SU-DHL-6 (cell line): ENCODE measurements around the gene TRMO.

Source experiments
- H2AFZ ChIP-seq: fragments of 200-600 bp; sonication (generic); 2 replicates; pipeline ENCODE4 v1.6.1; 2014; ENCODE audit warnings: low read depth, mild to moderate bottlenecking, moderate library complexity, mixed read lengths, antibody characterized with exemption, low read length; ENCODE audit not compliant: severe bottlenecking
- H3F3A ChIP-seq: fragments of 200-600 bp; shearing (Covaris generic); 2 replicates; pipeline ENCODE4 v1.6.0; 2016; ENCODE audit warnings: antibody characterized with exemption, mild to moderate bottlenecking; ENCODE audit not compliant: insufficient read depth
- H3K27ac ChIP-seq: fragments of 200-600 bp; sonication (generic); 2 replicates; pipeline ENCODE4 v1.5.1; 2016; ENCODE audit warnings: low read depth, mild to moderate bottlenecking, low read length, moderate library complexity, mixed read lengths
- H3K27me3 ChIP-seq: fragments of 200-600 bp; sonication (generic), shearing (Covaris generic); 2 replicates; pipeline ENCODE4 v1.6.0; 2014; ENCODE audit warnings: mild to moderate bottlenecking, low read length
- H3K36me3 ChIP-seq: fragments of 200-600 bp; sonication (generic); 2 replicates; pipeline ENCODE4 v1.6.1; 2014; ENCODE audit warnings: mild to moderate bottlenecking, low read length, mixed read lengths
- H3K4me2 ChIP-seq: fragments of 300-600, 200-600 bp; shearing (Covaris generic), sonication (generic); 2 replicates; pipeline ENCODE4 v1.6.0; 2014; ENCODE audit warnings: low read length, low read depth, mild to moderate bottlenecking; ENCODE audit not compliant: poor library complexity, severe bottlenecking
- H3K4me3 ChIP-seq: fragments of 200-600 bp; sonication (generic); 2 replicates; pipeline ENCODE4 v1.5.1; 2014; ENCODE audit warnings: antibody characterized with exemption, low read length, mild to moderate bottlenecking, mixed read lengths; ENCODE audit not compliant: insufficient read depth, poor library complexity, severe bottlenecking
- H3K79me2 ChIP-seq: fragments of 200-600 bp; sonication (generic); 2 replicates; pipeline ENCODE4 v1.6.1; 2014; ENCODE audit warnings: mild to moderate bottlenecking, low read length, moderate library complexity; ENCODE audit not compliant: insufficient read depth
- H3K9ac ChIP-seq: fragments of 200-600 bp; sonication (generic); 2 replicates; pipeline ENCODE4 v1.7.0; 2014; ENCODE audit warnings: mild to moderate bottlenecking, low read length
- H3K9me2 ChIP-seq: fragments of 200-600 bp; sonication (generic); replicated peaks from 2 replicates; pipeline ENCODE4 v1.6.1; 2014; ENCODE audit warnings: low read length; ENCODE audit not compliant: insufficient read depth
- H3K9me3 ChIP-seq: fragments of 200-600 bp; sonication (generic); 2 replicates; pipeline ENCODE4 v1.6.1; 2014; ENCODE audit warnings: low read length, mixed read lengths; ENCODE audit not compliant: insufficient read depth
- H4K20me1 ChIP-seq: fragments of 200-600 bp; sonication (generic); 2 replicates; pipeline ENCODE4 v1.6.1; 2014; ENCODE audit warnings: low read depth, mild to moderate bottlenecking, antibody characterized with exemption, low read length, moderate library complexity, mixed read lengths
- EZH2phosphoT487 ChIP-seq: fragments of 200-600 bp; sonication (generic), shearing (Covaris generic); conservative IDR thresholded peaks from 2 replicates; pipeline ENCODE4 v1.6.1; 2018; ENCODE audit warnings: mild to moderate bottlenecking, antibody characterized with exemption, low read length, moderate library complexity, mixed read lengths
- TF ChIP-seq, protein P1 (sequence below): fragments of 200-600 bp; sonication (generic); IDR thresholded peaks from one replicate; pipeline ENCODE4 v1.5.1; 2017; ENCODE audit warnings: antibody characterized with exemption, mild to moderate bottlenecking, low read length, moderate library complexity; ENCODE audit not compliant: insufficient read depth, poor library complexity, severe bottlenecking

Gene TRMO

DNA sequence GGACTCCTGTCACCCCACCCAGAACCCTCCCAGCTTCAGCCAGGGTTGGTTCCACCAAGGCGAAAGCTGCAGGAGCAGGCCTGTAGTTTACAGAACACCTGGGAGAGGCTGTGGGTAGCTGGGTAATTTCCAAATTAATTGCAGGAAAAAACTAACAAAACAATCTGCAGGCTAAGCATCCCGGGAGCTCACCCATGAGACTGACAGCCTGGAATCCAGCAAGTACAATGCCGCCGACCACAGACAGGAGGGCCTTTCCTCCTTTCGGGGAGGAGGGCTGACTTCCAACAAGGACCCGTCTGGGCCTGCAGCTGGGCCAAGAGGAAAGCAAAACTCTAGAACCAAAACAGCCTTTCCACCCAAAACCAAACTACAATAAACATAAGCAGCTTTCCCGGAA lies 59.0 kb downstream of the TRMO start:
- Histone ChIP-seq H3K9ac (no peak overlapping the region), H3K27me3 (no peaks in the 10 kb centered on the region), H3K36me3 (peaks cover 11% of the 10 kb centered on the region), H3K4me2 (no peak overlapping the region), H3K27ac (no peak overlapping the region), H3F3A (no peaks in the 10 kb centered on the region), H3K9me3 (peaks cover 10% of the 10 kb centered on the region; the same call in 1 of the 2 replicates), H3K79me2 (no peaks in the 10 kb centered on the region), H3K9me2 (no peaks in the 10 kb centered on the region), H3K4me3 (no peak overlapping the region), H2AFZ (no peak overlapping the region), H4K20me1 (no peaks in the 10 kb centered on the region)
- TF ChIP-seq EZH2phosphoT487 = no peak
- TF ChIP-seq, protein P1, sequence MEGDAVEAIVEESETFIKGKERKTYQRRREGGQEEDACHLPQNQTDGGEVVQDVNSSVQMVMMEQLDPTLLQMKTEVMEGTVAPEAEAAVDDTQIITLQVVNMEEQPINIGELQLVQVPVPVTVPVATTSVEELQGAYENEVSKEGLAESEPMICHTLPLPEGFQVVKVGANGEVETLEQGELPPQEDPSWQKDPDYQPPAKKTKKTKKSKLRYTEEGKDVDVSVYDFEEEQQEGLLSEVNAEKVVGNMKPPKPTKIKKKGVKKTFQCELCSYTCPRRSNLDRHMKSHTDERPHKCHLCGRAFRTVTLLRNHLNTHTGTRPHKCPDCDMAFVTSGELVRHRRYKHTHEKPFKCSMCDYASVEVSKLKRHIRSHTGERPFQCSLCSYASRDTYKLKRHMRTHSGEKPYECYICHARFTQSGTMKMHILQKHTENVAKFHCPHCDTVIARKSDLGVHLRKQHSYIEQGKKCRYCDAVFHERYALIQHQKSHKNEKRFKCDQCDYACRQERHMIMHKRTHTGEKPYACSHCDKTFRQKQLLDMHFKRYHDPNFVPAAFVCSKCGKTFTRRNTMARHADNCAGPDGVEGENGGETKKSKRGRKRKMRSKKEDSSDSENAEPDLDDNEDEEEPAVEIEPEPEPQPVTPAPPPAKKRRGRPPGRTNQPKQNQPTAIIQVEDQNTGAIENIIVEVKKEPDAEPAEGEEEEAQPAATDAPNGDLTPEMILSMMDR = no peak

DNA sequence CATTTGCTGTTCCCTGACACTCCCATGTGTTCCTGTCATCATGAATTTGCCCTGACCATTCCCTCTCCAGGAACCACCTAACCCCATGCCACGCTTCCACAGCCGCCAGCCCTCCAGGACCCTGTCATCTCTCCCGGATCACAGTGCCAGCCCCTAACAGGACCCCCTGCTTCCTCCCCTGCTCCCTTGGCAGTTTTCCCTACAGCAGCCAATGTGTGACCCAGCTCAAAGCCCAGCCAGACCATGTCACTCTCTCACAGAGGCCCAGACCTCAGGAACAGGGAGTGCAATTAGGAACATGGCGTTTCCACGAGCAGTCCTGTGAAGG lies 61.2 kb downstream of the TRMO start:
- peaks cover 3% of the 10 kb centered on the region; the same call in 1 of the 2 replicates for H3K9me3 ChIP-seq
- H3K36me3 ChIP-seq = peaks cover 5% of the 10 kb centered on the region
- no peaks in the 10 kb centered on the region for H3F3A ChIP-seq
- no peaks in the 10 kb centered on the region for H3K9me2 ChIP-seq
- no peaks in the 10 kb centered on the region for H4K20me1 ChIP-seq
- H3K4me3 ChIP-seq = no peak overlapping the region
- no peaks in the 10 kb centered on the region for H3K79me2 ChIP-seq
- no peaks in the 10 kb centered on the region for H3K27me3 ChIP-seq
- H3K9ac ChIP-seq = no peak overlapping the region
- no peak overlapping the region for H3K27ac ChIP-seq
- no peak for TF ChIP-seq EZH2phosphoT487
- TF ChIP-seq, protein P1 = no peak
- H2AFZ ChIP-seq = no peak overlapping the region
- no peak overlapping the region for H3K4me2 ChIP-seq

DNA sequence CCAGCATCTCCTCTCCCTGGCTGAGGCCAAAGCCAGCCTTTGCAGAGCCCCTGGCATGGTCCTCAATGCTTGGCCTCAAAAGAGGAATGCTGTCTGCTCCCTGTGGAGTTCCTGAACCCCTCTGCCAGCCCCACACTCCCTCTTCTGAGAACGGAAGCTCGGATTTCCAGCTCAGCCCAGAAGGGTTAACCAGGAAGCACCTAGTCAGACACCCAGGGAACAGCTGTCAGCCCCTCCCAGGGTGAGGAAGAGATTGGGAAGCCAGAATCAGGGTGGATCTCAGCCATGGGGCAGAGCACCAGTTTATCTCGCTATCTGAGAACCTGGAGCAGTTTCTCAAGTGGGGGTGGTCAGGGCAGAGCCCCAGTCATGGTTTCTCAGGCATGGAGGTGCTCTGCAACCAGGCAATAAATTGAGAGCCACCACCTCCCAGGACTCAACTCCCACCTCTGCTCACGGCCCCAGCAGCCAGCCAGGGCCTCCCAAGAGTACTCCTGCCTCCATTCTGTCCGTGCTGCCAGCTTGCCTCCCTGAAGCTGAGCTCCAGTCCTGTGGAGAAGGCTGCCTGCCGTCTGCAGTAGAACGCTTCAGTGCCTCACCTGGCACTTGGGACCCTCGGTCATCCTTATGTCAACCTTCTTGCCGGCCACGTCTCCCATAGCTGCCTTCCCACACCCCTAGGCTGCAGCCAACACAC lies 61.7 kb downstream of the TRMO start:
- Histone ChIP-seq H3K9me3 (no peaks in the 10 kb centered on the region), H3K9me2 (no peaks in the 10 kb centered on the region), H3F3A (no peaks in the 10 kb centered on the region), H3K27me3 (no peaks in the 10 kb centered on the region), H3K4me3 (no peak overlapping the region), H3K4me2 (no peak overlapping the region), H3K36me3 (no peaks in the 10 kb centered on the region; the same call in 1 of the 2 replicates), H3K27ac (no peak overlapping the region), H3K79me2 (no peaks in the 10 kb centered on the region), H4K20me1 (no peaks in the 10 kb centered on the region), H2AFZ (no peak overlapping the region), H3K9ac (no peak overlapping the region)
- TF ChIP-seq, protein P1 = no peak
- no peak for TF ChIP-seq EZH2phosphoT487
